Uterus (tissue), 4 donors: ENCODE measurements around the gene DLST. TPM values are rescaled to one million over a fixed set of nuclear protein-coding genes. Genes with fewer than 3 reads are reported as not detected.
A peak's percentile ranks its signal among the peaks of the same experiment; 100 is the strongest.

Source experiments
- DNase-seq, 2 donors: peaks; one replicate each; pipeline ENCODE4 v3.0.0-alpha.2; 2019 to 2020
- H3K27ac ChIP-seq, 2 donors: fragments of 200-600 bp; sonication (generic); 1 replicate in 1 of 2; 2 replicates in 1 of 2; pipeline ENCODE4 v1.5.1; 2016 to 2018
- H3K27me3 ChIP-seq, 2 donors: fragments of 200-600 bp; sonication (generic); one replicate each; pipeline ENCODE4 v1.5.1; 2018 to 2019; ENCODE audit warnings: control low read depth in 1 of 2
- H3K36me3 ChIP-seq, 2 donors: fragments of 200-600 bp; sonication (generic); one replicate each; pipeline ENCODE4 v1.5.1; 2019; ENCODE audit warnings: control low read depth in 1 of 2
- H3K4me1 ChIP-seq, 2 donors: fragments of 200-600 bp; sonication (generic); one replicate each; pipeline ENCODE4 v1.5.1; 2018 to 2019; ENCODE audit warnings: control low read depth in 1 of 2
- H3K4me3 ChIP-seq, 2 donors: fragments of 200-600 bp; sonication (generic); 1 replicate in 1 of 2; 2 replicates in 1 of 2; pipeline ENCODE4 v1.5.1; 2018 to 2019; ENCODE audit warnings: mild to moderate bottlenecking in 1 of 2
- H3K9me3 ChIP-seq, 2 donors: fragments of 200-600 bp; sonication (generic); one replicate each; pipeline ENCODE4 v1.5.1; 2019; ENCODE audit warnings: control low read depth in 1 of 2
- CTCF ChIP-seq, 4 experiments: fragments of 200-600 bp in 2 of 4; fragments of 450-650 bp in 2 of 4; sonication (generic) in 2 of 4; IDR thresholded peaks; one replicate each; pipeline ENCODE4 v1.5.1; 2016 to 2019; ENCODE audit warnings: antibody characterized with exemption in 4 of 4, mild to moderate bottlenecking in 2 of 4, moderate library complexity in 1 of 4
- POLR2A ChIP-seq, 2 donors: fragments of 450-650 bp; IDR thresholded peaks; one replicate each; pipeline ENCODE4 v1.6.1; 2016; ENCODE audit warnings: antibody characterized with exemption in 2 of 2, mild to moderate bottlenecking in 1 of 2, moderate library complexity in 1 of 2
- intact Hi-C: fragments of 100-400 bp; cut with DNase I; formaldehyde crosslinking; loops from one replicate; pipeline ENCODE4 v1.15.1; 2023; ENCODE audit warnings: low total_unique reads
- total RNA-seq, 4 donors: library from RNA; depleted of rRNA in 3 of 4; stranded (reverse); fragments of >200 nt in 3 of 4; gene quantifications; one replicate each; pipeline versions ENCODE4 v1.1.0 to v1.2.4, GENCODE V29; 2014 to 2023
- donor health status: DM: yes; HTN: yes; CAD: no.

Gene DLST
- total RNA-seq, 4 donors from 2014 or later = 31.8 to 77.2 (median 62.7) TPM

DNA sequence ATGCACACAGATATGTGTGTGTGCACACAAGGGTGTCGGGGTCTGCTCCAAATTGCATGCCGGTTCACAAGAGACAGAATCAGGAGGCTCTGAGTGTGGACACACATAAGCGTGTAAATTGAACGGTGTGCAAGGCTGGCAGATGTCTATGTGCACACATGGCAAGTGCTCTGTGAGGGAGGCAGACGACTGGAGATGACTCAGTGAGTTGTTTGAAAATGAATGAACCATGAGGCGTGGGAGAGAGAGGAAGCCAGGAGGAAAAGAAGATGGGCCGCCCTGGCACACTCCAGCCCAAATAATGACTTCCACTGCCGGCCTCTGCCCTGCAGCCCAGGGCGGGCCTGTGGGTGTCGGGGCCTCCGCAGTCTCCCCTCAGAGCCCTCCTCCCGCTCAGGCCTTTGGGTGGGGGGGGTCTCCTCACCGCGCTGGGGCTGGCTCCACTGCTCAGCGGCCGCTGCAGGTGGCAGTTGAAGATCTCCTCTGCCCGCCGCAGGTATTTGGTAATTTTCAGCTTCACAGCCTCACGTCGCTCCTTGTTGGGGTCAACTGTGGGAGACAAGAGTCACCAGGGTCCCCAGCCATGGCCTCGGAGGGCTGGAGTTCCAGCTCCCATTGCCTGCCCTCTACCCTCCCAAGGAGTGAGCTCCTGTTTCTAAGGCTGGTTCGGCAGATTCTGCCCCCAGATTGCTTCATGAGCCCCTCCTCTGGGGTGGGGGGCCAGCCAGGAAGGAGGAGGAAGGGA, 37.9 kb downstream of the DLST start:
- intact Hi-C loops = no loop called here
- Histone ChIP-seq H3K27me3 (no peaks in the 10 kb centered on the region), H3K9me3 (no peaks in the 10 kb centered on the region), H3K27ac (no peak overlapping the region), H3K4me1 (peaks cover 0 to 6% of the 10 kb centered on the region in 2 donors), H3K36me3 (no peaks in the 10 kb centered on the region), H3K4me3 (no peak overlapping the region)
- no peak for DNase-seq
- TF ChIP-seq POLR2A (IDR thresholded peaks at IDR 0.05) (no peak), CTCF (IDR thresholded peaks at IDR 0.05) (no peak)

- Histone ChIP-seq H3K27me3 (no peaks in the 10 kb centered on the region), H3K4me3 (no peak overlapping the region), H3K9me3 (no peaks in the 10 kb centered on the region), H3K36me3 (no peaks in the 10 kb centered on the region), H3K4me1 (peaks cover 0 to 6% of the 10 kb centered on the region in 2 donors), H3K27ac (no peak overlapping the region)
- intact Hi-C loops = no loop called here
- no peak for DNase-seq
- TF ChIP-seq CTCF (IDR thresholded peaks at IDR 0.05) (no peak), POLR2A (IDR thresholded peaks at IDR 0.05) (no peak)
Observed at GRCh38 chr14:74920281-74920680, 38.6 kb downstream of the DLST start.

DNA sequence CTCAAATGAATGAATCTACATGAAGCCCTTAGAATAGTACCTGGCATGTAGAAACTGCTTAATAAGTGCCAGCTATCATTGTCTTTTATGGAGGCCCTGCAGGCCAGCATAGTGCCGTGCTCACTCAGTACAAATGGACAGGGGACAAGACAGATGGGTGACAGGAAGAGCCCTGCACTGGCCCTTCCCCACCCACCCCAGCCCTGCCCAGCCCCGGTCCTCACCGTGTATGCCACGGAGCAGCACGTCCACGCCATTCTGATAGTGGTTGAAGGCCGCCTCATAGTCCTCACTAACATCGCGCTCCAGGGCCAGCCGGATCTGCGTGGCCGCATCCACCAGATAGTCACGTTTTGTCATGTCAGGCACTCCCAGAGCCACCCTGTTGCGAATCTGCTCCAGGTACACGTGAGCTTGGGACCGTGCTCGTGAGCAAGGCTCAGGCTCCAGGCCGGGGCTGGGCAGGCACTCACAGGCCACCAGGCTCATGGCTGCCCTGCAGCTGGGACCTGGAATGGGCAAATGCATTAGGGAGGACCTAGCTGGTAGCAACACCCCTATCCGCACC, 39.4 kb downstream of the DLST start:
- Histone ChIP-seq H3K9me3 (no peaks in the 10 kb centered on the region), H3K4me3 (no peak overlapping the region), H3K4me1 (peaks cover 0 to 6% of the 10 kb centered on the region in 2 donors), H3K27me3 (no peaks in the 10 kb centered on the region), H3K36me3 (no peaks in the 10 kb centered on the region), H3K27ac (no peak overlapping the region)
- TF ChIP-seq POLR2A (IDR thresholded peaks at IDR 0.05) (no peak), CTCF (IDR thresholded peaks at IDR 0.05) (no peak)
- no peak for DNase-seq
- intact Hi-C loops = no loop called here

DNA sequence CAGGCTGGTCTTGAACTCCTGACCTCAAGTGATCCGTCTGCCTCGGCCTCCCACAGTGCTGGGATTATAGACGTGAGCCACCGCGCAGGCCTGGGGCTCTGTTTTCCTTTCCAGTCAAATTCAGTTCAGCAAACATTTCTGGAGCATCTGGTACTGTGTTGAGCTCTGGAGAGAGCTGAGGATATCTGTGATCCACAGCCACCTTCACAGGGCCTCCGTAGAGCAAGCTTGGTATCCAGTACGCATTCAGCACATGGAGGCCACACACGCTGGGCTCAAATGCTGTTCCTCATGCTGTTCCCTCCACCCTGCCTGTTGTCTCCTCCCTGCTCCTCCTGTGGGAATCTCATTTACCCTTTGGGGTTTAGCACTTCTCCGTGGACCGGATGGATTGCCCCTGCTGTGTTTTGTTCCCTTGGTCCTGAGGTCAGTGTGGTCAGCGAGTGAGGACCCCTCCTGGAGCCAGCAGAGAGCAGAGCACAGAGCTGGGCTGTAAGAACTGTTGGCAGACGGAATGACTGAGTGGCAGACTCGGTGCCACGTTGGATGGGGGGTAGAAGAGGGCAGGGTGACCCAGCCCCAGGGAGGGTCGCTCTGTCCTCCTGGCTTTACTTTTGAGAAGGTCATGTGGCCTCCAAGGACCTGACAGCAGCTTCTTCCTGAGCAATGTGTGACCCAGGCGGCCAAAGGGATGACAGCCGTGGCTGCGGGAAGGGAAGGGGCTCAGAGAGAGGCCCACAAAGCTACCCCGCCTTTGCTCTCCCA, 40.5 kb downstream of the DLST start:
- Histone ChIP-seq H3K36me3 (no peaks in the 10 kb centered on the region), H3K27me3 (no peaks in the 10 kb centered on the region), H3K4me1 (peaks cover 0 to 6% of the 10 kb centered on the region in 2 donors), H3K27ac (peak overlapping the region in 1 of 2 donors; percentile 70), H3K4me3 (peak overlapping the region; percentile 45 to 55), H3K9me3 (no peaks in the 10 kb centered on the region)
- intact Hi-C loops = no loop called here
- no peak for DNase-seq
- TF ChIP-seq POLR2A (IDR thresholded peaks at IDR 0.05) (no peak), CTCF (IDR thresholded peaks at IDR 0.05) (no peak)
